HG02852 (cell line): ENCODE results near the gene C20orf202.

Experiments
- ATAC-seq: cut with Tn5 transposase; IDR thresholded peaks from one replicate; pipeline ENCODE4 v1.9.1; 2021; ENCODE audit warnings: mild to moderate bottlenecking, moderate library complexity; ENCODE audit not compliant: unreplicated experiment

C20orf202 gene

GRCh38 chr20:1202762-1203504 is at the start of gene C20orf202:
Gene C20orf202 (plus strand): TSS chr20:1203454. CDS start chr20:1203586, 132 bp downstream.
- ATAC-seq: no peak

- no peak for ATAC-seq
Measured at GRCh38 chr20:1154226-1154625, 49.0 kb upstream of the C20orf202 start.

- no peak for ATAC-seq
Measured at GRCh38 chr20:1154691-1155090, 48.6 kb upstream of the C20orf202 start.

GRCh38 chr20:1155342-1155741 is 47.9 kb upstream of the C20orf202 start:
- ATAC-seq: no peak

GRCh38 chr20:1160496-1160895 is 42.8 kb upstream of the C20orf202 start:
- no peak for ATAC-seq

- no peak for ATAC-seq
Measured at GRCh38 chr20:1160991-1161390, 42.3 kb upstream of the C20orf202 start.

GRCh38 chr20:1163105-1163504 is 40.1 kb upstream of the C20orf202 start:
- no peak for ATAC-seq

- no peak for ATAC-seq
Measured at GRCh38 chr20:1163653-1164052, 39.6 kb upstream of the C20orf202 start.

GRCh38 chr20:1164871-1165270 is 38.4 kb upstream of the C20orf202 start:
- ATAC-seq: no peak

- ATAC-seq: no peak
Measured at GRCh38 chr20:1165521-1165920, 37.7 kb upstream of the C20orf202 start.

GRCh38 chr20:1165941-1166340 is 37.3 kb upstream of the C20orf202 start:
- ATAC-seq: no peak

GRCh38 chr20:1166948-1167720 is 36.1 kb upstream of the C20orf202 start:
- no peak for ATAC-seq

- no peak for ATAC-seq
Measured at GRCh38 chr20:1169224-1169623, 34.0 kb upstream of the C20orf202 start.

GRCh38 chr20:1171461-1172093 is 31.7 kb upstream of the C20orf202 start:
- no peak for ATAC-seq

- no peak for ATAC-seq
Measured at GRCh38 chr20:1173698-1174097, 29.6 kb upstream of the C20orf202 start.

- ATAC-seq: no peak
Measured at GRCh38 chr20:1174787-1175186, 28.5 kb upstream of the C20orf202 start.

- no peak for ATAC-seq
Measured at GRCh38 chr20:1177680-1178079, 25.6 kb upstream of the C20orf202 start.

- ATAC-seq: no peak
Measured at GRCh38 chr20:1178103-1178502, 25.2 kb upstream of the C20orf202 start.

- no peak for ATAC-seq
Measured at GRCh38 chr20:1178623-1179022, 24.6 kb upstream of the C20orf202 start.

- ATAC-seq: no peak
Measured at GRCh38 chr20:1180949-1181348, 22.3 kb upstream of the C20orf202 start.

GRCh38 chr20:1182106-1182505 is 21.1 kb upstream of the C20orf202 start:
- ATAC-seq: no peak

GRCh38 chr20:1183153-1183552 is 20.1 kb upstream of the C20orf202 start:
- no peak for ATAC-seq
